Mammary epithelial cell (primary cell): ENCODE results near the gene XPC.

Experiments
- CTCF ChIP-seq, 2 donors: IDR thresholded peaks in 1 of 2; conservative IDR thresholded peaks in 1 of 2; 2 replicates each; pipeline ENCODE4 v1.5.1; 2011 to 2012; ENCODE audit warnings: inconsistent platforms in 2 of 2, low read length in 2 of 2, mild to moderate bottlenecking in 2 of 2, control low read depth in 1 of 2, low read depth in 1 of 2; ENCODE audit not compliant: insufficient read depth in 1 of 2; ENCODE audit errors: extremely low read depth in 1 of 2
- EZH2 ChIP-seq: IDR thresholded peaks from 2 replicates; pipeline ENCODE4 v1.6.1; 2012; ENCODE audit warnings: low read length, inconsistent platforms, borderline replicate concordance

- TF ChIP-seq CTCF (conservative IDR thresholded peaks at IDR 0.05 in 1 of 2, IDR thresholded peaks at IDR 0.05 in 1 of 2; ENCODE audit: extremely low read depth in 1 of 2, insufficient read depth in 1 of 2, low read depth in 1 of 2, low read length in 2 of 2) = no peak
- no peak for TF ChIP-seq EZH2
These were observed 16.2 kb downstream of the XPC start for GRCh38 chr3:14162178-14162577.
